H1 (cell line): Measurements from ENCODE around the gene LBH. TPM values are rescaled to one million over a fixed set of nuclear protein-coding genes. Genes with fewer than 3 reads are reported as not detected.

ENCODE experiments used
- CTCF ChIA-PET: fragments of 300-600 bp; sonication (Branson Sonifier 250); formaldehyde crosslinking; loops from one replicate; lab custom pipeline; 2021; ENCODE audit not compliant: partially characterized antibody; lab: Charles Lee
- POLR2A ChIA-PET: fragments of 300-600 bp; sonication (Branson Sonifier 250); formaldehyde crosslinking; loops from one replicate; lab custom pipeline; 2021; ENCODE audit warnings: inconsistent platforms; ENCODE audit not compliant: partially characterized antibody; lab: Charles Lee
- DNase-seq, 2 experiments: peaks; one replicate each; pipeline versions ENCODE4 v3.0.0 to v3.0.0-alpha.2; 2010 to 2022; ENCODE audit warnings: low spot score in 2 of 2, low read depth in 1 of 2, mixed read lengths in 1 of 2
- FAIRE-seq: peaks from 2 replicates; lab custom pipeline; 2011; peaks lifted over from hg19 to GRCh38; lab: Jason Lieb, UNC
- H2AFZ ChIP-seq: 2 replicates; pipeline ENCODE4 v1.8.1; 2012; ENCODE audit warnings: low read length, inconsistent platforms
- H2AK5ac ChIP-seq: 2 replicates; pipeline ENCODE4 v1.6.1; 2013; ENCODE audit warnings: low read depth, low read length
- H2BK120ac ChIP-seq: replicated peaks from 2 replicates; pipeline ENCODE3; 2013; ENCODE audit warnings: low read depth, low read length, inconsistent platforms
- H2BK12ac ChIP-seq: 2 replicates; pipeline ENCODE4 v1.6.1; 2013; ENCODE audit warnings: low read depth, low read length
- H2BK15ac ChIP-seq: 2 replicates; pipeline ENCODE4 v1.6.1; 2013; ENCODE audit warnings: low read length
- H2BK20ac ChIP-seq: 2 replicates; pipeline ENCODE4 v1.6.1; 2013; ENCODE audit warnings: low read length
- H2BK5ac ChIP-seq: 2 replicates; pipeline ENCODE4 v1.6.1; 2013; ENCODE audit warnings: low read depth, low read length
- H3K14ac ChIP-seq: 2 replicates; pipeline ENCODE4 v1.6.1; 2013; ENCODE audit warnings: inconsistent platforms; ENCODE audit not compliant: insufficient read length
- H3K18ac ChIP-seq: 2 replicates; pipeline ENCODE4 v1.6.1; 2013; ENCODE audit warnings: low read length; ENCODE audit errors: extremely low read depth
- H3K23ac ChIP-seq: 2 replicates; pipeline ENCODE4 v1.6.1; 2013; ENCODE audit warnings: inconsistent platforms; ENCODE audit not compliant: insufficient read length
- H3K23me2 ChIP-seq: 2 replicates; pipeline ENCODE4 v1.6.1; 2013; ENCODE audit warnings: low read depth, low read length
- H3K27ac ChIP-seq: 2 replicates; pipeline ENCODE4 v1.6.1; 2011; ENCODE audit warnings: low read depth, low read length, inconsistent platforms
- H3K27me3 ChIP-seq, 4 experiments: replicated peaks in 1 of 4; 1 replicate in 1 of 4; 2 replicates in 3 of 4; pipeline versions ENCODE4 v1.6.1 to v1.8.1; 2011 to 2013; ENCODE audit warnings: low read length in 3 of 4, mild to moderate bottlenecking in 3 of 4, inconsistent platforms in 2 of 4, mixed read lengths in 2 of 4, moderate library complexity in 1 of 4; ENCODE audit not compliant: control insufficient read depth in 3 of 4, insufficient read depth in 3 of 4; ENCODE audit errors: extremely low read depth in 1 of 4
- H3K36me3 ChIP-seq, 4 experiments: 2 replicates each; pipeline versions ENCODE4 v1.6.1 to v1.8.1; 2011 to 2013; ENCODE audit warnings: mild to moderate bottlenecking in 4 of 4, low read length in 3 of 4, moderate library complexity in 2 of 4, control low read depth in 1 of 4, inconsistent platforms in 1 of 4; ENCODE audit not compliant: insufficient read depth in 4 of 4, control insufficient read depth in 2 of 4
- H3K4ac ChIP-seq: replicated peaks from 2 replicates; pipeline ENCODE3; 2013; ENCODE audit warnings: low read length, low read depth, mixed read lengths, inconsistent platforms; ENCODE audit not compliant: insufficient read length
- H3K4me1 ChIP-seq, 4 experiments: replicated peaks in 1 of 4; 1 replicate in 1 of 4; 2 replicates in 3 of 4; pipeline versions ENCODE4 v1.6.1 to v1.8.1; 2011 to 2013; ENCODE audit warnings: low read length in 3 of 4, inconsistent platforms in 2 of 4, mixed read lengths in 1 of 4; ENCODE audit not compliant: insufficient read depth in 4 of 4, control insufficient read depth in 3 of 4
- H3K4me2 ChIP-seq, 2 experiments: 2 replicates each; pipeline versions ENCODE4 v1.6.1 to v1.8.1; 2011 to 2013; ENCODE audit warnings: low read depth in 2 of 2, low read length in 2 of 2, control low read depth in 1 of 2, inconsistent platforms in 1 of 2, mild to moderate bottlenecking in 1 of 2; ENCODE audit not compliant: insufficient read depth in 1 of 2
- H3K4me3 ChIP-seq, 4 experiments: fragments of 200-600, 300-600 bp in 1 of 4; sonication (generic), shearing (Covaris generic), sonication (Bioruptor Twin) in 1 of 4; 2 replicates each; pipeline versions ENCODE4 v1.5.1 to v1.8.1; 2011 to 2016; ENCODE audit warnings: low read length in 4 of 4, low read depth in 3 of 4, control low read depth in 2 of 4, inconsistent platforms in 2 of 4, mild to moderate bottlenecking in 2 of 4, mixed read lengths in 1 of 4, moderate library complexity in 1 of 4; ENCODE audit not compliant: insufficient read depth in 2 of 4; ENCODE audit errors: extremely low read depth in 1 of 4
- H3K56ac ChIP-seq: replicated peaks from 2 replicates; pipeline ENCODE3; 2013; ENCODE audit warnings: low read depth, mild to moderate bottlenecking, mixed read lengths, low read length, inconsistent platforms; ENCODE audit not compliant: insufficient read length
- H3K79me1 ChIP-seq: 2 replicates; pipeline ENCODE4 v1.6.1; 2013; ENCODE audit warnings: low read depth, low read length, control low read depth
- H3K79me2 ChIP-seq, 2 experiments: 2 replicates each; pipeline versions ENCODE4 v1.6.1 to v1.8.1; 2012 to 2013; ENCODE audit warnings: low read length in 2 of 2, mild to moderate bottlenecking in 2 of 2, inconsistent platforms in 1 of 2; ENCODE audit not compliant: insufficient read depth in 2 of 2, control insufficient read depth in 1 of 2
- H3K9ac ChIP-seq, 4 experiments: replicated peaks in 1 of 4; 1 replicate in 1 of 4; 2 replicates in 3 of 4; pipeline versions ENCODE4 v1.6.1 to v1.8.1; 2011 to 2013; ENCODE audit warnings: low read depth in 3 of 4, low read length in 3 of 4, control low read depth in 2 of 4, mild to moderate bottlenecking in 2 of 4, moderate library complexity in 2 of 4, inconsistent platforms in 1 of 4; ENCODE audit errors: extremely low read depth in 1 of 4
- H3K9me3 ChIP-seq, 2 experiments: 2 replicates each; pipeline versions ENCODE4 v1.6.1 to v1.8.1; 2012 to 2013; ENCODE audit warnings: mild to moderate bottlenecking in 2 of 2, moderate library complexity in 2 of 2, control low read depth in 1 of 2, inconsistent platforms in 1 of 2, low read depth in 1 of 2, low read length in 1 of 2, mixed read lengths in 1 of 2; ENCODE audit not compliant: insufficient read depth in 2 of 2
- H4K20me1 ChIP-seq, 2 experiments: replicated peaks in 1 of 2; 2 replicates each; pipeline versions ENCODE3 to v1.8.1; 2011 to 2013; ENCODE audit warnings: inconsistent platforms in 2 of 2, low read length in 2 of 2, mild to moderate bottlenecking in 1 of 2; ENCODE audit not compliant: insufficient read depth in 2 of 2, control insufficient read depth in 1 of 2
- H4K5ac ChIP-seq: 2 replicates; pipeline ENCODE4 v1.6.1; 2013; ENCODE audit warnings: low read length, low read depth, mixed read lengths, inconsistent platforms; ENCODE audit not compliant: insufficient read length
- H4K8ac ChIP-seq: 2 replicates; pipeline ENCODE4 v1.8.0; 2013; ENCODE audit warnings: mild to moderate bottlenecking, moderate library complexity, low read length, inconsistent platforms; ENCODE audit not compliant: insufficient read depth; ENCODE audit errors: extremely low read depth
- H4K91ac ChIP-seq: replicated peaks from 2 replicates; pipeline ENCODE3; 2013; ENCODE audit warnings: low read length, mixed read lengths, inconsistent platforms; ENCODE audit not compliant: insufficient read length
- ASH2L ChIP-seq: fragments of 200-600, 300-600 bp; sonication (generic); IDR thresholded peaks from one replicate; pipeline ENCODE4 v1.7.1; 2017; ENCODE audit warnings: low read length
- CTBP2 ChIP-seq: IDR thresholded peaks from 2 replicates; pipeline ENCODE4 v1.7.0; 2011; ENCODE audit warnings: borderline replicate concordance, mild to moderate bottlenecking, moderate library complexity, mixed read lengths, low read length; ENCODE audit not compliant: insufficient read depth, insufficient read length
- E2F6 ChIP-seq: IDR thresholded peaks from 2 replicates; pipeline ENCODE4 v1.6.1; 2012; ENCODE audit warnings: inconsistent platforms
- MAX ChIP-seq: IDR thresholded peaks from 2 replicates; pipeline ENCODE4 v1.6.1; 2012; ENCODE audit warnings: inconsistent platforms
- NRF1 ChIP-seq: IDR thresholded peaks from 2 replicates; pipeline ENCODE4 v1.6.1; 2011; ENCODE audit warnings: mild to moderate bottlenecking, low read depth, low read length, improper control_type of control experiment
- SAP30 ChIP-seq: fragments of 300-600 bp; sonication (generic); IDR thresholded peaks from 2 replicates; pipeline ENCODE4 v1.7.1; 2012; ENCODE audit warnings: low read length, moderate library complexity, mild to moderate bottlenecking, inconsistent platforms; ENCODE audit not compliant: insufficient read depth, insufficient replicate concordance
- SIX5 ChIP-seq: IDR thresholded peaks from 2 replicates; pipeline ENCODE4 v1.6.1; 2011; ENCODE audit warnings: mild to moderate bottlenecking, low read depth, low read length
- TCF12 ChIP-seq: IDR thresholded peaks from 2 replicates; pipeline ENCODE4 v1.6.1; 2011; ENCODE audit warnings: low read depth, mild to moderate bottlenecking, low read length
- WGBS, 2 experiments: shearing (Covaris generic) in 1 of 2; methylation state at CpG; one replicate each; pipeline versions ENCODE4 v1.1.6 to v1.1.7; 2013 to 2015; ENCODE audit warnings: low lambda C conversion rate in 2 of 2, mixed read lengths in 2 of 2, inconsistent platforms in 1 of 2, low coverage in 1 of 2, missing lambda C conversion rate in 1 of 2; ENCODE audit not compliant: insufficient replicate concordance in 2 of 2, insufficient coverage in 1 of 2, insufficient read length in 1 of 2; ENCODE audit errors: extremely low coverage in 1 of 2, missing lambda C conversion rate in 1 of 2; 5-methylcytosine and 5-hydroxymethylcytosine counted together
- polyA plus RNA-seq, 7 experiments: library from polyadenylated mRNA; depleted of rRNA in 3 of 7; stranded (reverse) in 5 of 7; unstranded in 2 of 7; fragments of >200 nt in 5 of 7; fragments of 200-250 nt in 2 of 7; gene quantifications; 1 replicate in 5 of 7; 2 replicates in 1 of 7; 4 replicates in 1 of 7; pipeline versions ENCODE4 v1.2.1 to v1.2.3, GENCODE V29; 2011 to 2013; ENCODE audit warnings: missing spikeins in 2 of 7, mixed read lengths in 2 of 7
- total RNA-seq: library from RNA; stranded (reverse); fragmentation: NEBNext Ultra II Directional; extraction: Animal tissue kit (Norgen Biotek cat#: 25700); gene quantifications from 2 replicates; pipeline ENCODE4 v1.2.1, GENCODE V29; 2021
- TF ChIP-seq, protein P1 (sequence below), 3 experiments: IDR thresholded peaks; 1 replicate in 2 of 3; 2 replicates in 1 of 3; pipeline versions ENCODE4 v1.5.1 to v1.6.1; 2011; ENCODE audit warnings: low read length in 3 of 3, mild to moderate bottlenecking in 3 of 3, inconsistent platforms in 2 of 3, low read depth in 1 of 3, moderate library complexity in 1 of 3; ENCODE audit not compliant: insufficient read depth in 1 of 3; ENCODE audit errors: control extremely low read depth in 1 of 3

Gene LBH
- total and polyA plus RNA-seq, 2 of the 8 experiments (the other 6 are each of a cell fraction or from before 2014, with no cell fraction given): 25.7 to 34.5 TPM

- Histone ChIP-seq H4K8ac (no peak overlapping the region; the same call in 1 of the 2 replicates), H2AK5ac (no peak overlapping the region), H2AFZ (no peak overlapping the region), H3K79me1 (no peaks in the 10 kb centered on the region), H3K56ac (no peak overlapping the region), H3K9me3 (no peaks in the 10 kb centered on the region), H3K4me3 (no peak overlapping the region), H3K79me2 (no peaks in the 10 kb centered on the region), H3K14ac (no peak overlapping the region), H2BK120ac (no peak overlapping the region), H4K91ac (no peak overlapping the region), H3K4me1 (peaks cover 0 to 6% (median 2%) of the 10 kb centered on the region in 4 experiments; a peak in 3 of 7 replicates), H3K9ac (no peak overlapping the region), H3K4ac (no peak overlapping the region), H3K27ac (no peak overlapping the region), H4K20me1 (no peaks in the 10 kb centered on the region), H3K4me2 (no peak overlapping the region), H3K18ac (no peak overlapping the region), H3K23me2 (no peaks in the 10 kb centered on the region), H2BK5ac (no peak overlapping the region), H2BK12ac (0 out of 2 replicates have a peak overlapping the region, but pooled peaks have one; percentile 39), H2BK20ac (no peak overlapping the region), H3K36me3 (no peaks in the 10 kb centered on the region), H4K5ac (no peak overlapping the region), H3K27me3 (no peaks in the 10 kb centered on the region), H2BK15ac (no peak overlapping the region), H3K23ac (no peak overlapping the region)
- TF ChIP-seq MAX: peak; percentile 79
- TF ChIP-seq CTBP2: no peak
- TF ChIP-seq E2F6: peak; percentile 56
- no peak for TF ChIP-seq TCF12
- TF ChIP-seq NRF1: no peak
- TF ChIP-seq SAP30: no peak
- no peak for TF ChIP-seq ASH2L
- no peak for TF ChIP-seq SIX5
- TF ChIP-seq, protein P1, sequence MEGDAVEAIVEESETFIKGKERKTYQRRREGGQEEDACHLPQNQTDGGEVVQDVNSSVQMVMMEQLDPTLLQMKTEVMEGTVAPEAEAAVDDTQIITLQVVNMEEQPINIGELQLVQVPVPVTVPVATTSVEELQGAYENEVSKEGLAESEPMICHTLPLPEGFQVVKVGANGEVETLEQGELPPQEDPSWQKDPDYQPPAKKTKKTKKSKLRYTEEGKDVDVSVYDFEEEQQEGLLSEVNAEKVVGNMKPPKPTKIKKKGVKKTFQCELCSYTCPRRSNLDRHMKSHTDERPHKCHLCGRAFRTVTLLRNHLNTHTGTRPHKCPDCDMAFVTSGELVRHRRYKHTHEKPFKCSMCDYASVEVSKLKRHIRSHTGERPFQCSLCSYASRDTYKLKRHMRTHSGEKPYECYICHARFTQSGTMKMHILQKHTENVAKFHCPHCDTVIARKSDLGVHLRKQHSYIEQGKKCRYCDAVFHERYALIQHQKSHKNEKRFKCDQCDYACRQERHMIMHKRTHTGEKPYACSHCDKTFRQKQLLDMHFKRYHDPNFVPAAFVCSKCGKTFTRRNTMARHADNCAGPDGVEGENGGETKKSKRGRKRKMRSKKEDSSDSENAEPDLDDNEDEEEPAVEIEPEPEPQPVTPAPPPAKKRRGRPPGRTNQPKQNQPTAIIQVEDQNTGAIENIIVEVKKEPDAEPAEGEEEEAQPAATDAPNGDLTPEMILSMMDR (IDR thresholded peaks at IDR 0.05; ENCODE audit: control extremely low read depth in 1 of 3, insufficient read depth in 1 of 3, low read depth in 1 of 3, low read length in 3 of 3): peak; percentile 34 to 67 (median 56)
- POLR2A ChIA-PET: no interaction called here
- WGBS, 2 experiments: 86% methylated on average over 6 of the region's 6 CpGs; no CpG with 5 or more reads in 1 of the 2 experiments
- FAIRE-seq: no peak
- CTCF ChIA-PET: interaction anchor here (0.7 to 1.0 kb wide), 3 partner anchors 9 to 84 kb away, joined by 3 to 4 read pairs (median 3); no protein-coding TSS in a partner anchor
- no peak for DNase-seq
Measured at GRCh38 chr2:30197570-30198192, 33.7 kb upstream of the LBH start.
